ENCODE measurements around the gene TMC2.

Gene TMC2

GRCh38 chr20:2558581-2559278 is 22.4 kb downstream of the TMC2 start:
- DNase-seq (ENCODE audit: low read depth), result no peak
- TF ChIP-seq CTCF (IDR thresholded peaks at IDR 0.05; ENCODE audit: control insufficient read depth, insufficient read depth, low read depth, low read length, missing control alignments), result no peak
- no peak overlapping the region for H3K4me3 ChIP-seq (ENCODE audit: control insufficient read depth, low read depth, low read length)

DNA sequence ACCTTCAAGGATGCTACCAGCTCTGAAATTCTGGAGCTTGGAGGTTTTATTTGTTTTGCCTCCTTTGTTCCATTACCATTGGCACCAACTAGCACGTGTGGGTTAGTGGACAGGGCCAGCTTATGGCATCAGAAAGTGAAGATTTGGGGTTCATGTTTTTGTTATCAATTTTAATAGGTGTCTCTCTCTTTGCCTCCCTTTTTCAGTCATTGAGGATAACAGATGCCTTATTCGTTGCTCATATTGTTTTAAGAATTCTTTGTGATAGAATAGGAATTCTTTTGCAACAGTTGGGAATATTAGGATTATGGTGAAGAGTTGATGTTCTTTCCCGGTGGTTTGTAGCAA is 22.9 kb downstream of the TMC2 start:
- TF ChIP-seq CTCF (IDR thresholded peaks at IDR 0.05; ENCODE audit: control insufficient read depth, insufficient read depth, low read depth, low read length, missing control alignments), result no peak
- no peak for DNase-seq (ENCODE audit: low read depth)
- no peak overlapping the region for H3K4me3 ChIP-seq (ENCODE audit: control insufficient read depth, low read depth, low read length)

- no peak overlapping the region for H3K4me3 ChIP-seq (ENCODE audit: control insufficient read depth, low read depth, low read length)
- no peak for DNase-seq (ENCODE audit: low read depth)
- no peak for TF ChIP-seq CTCF (IDR thresholded peaks at IDR 0.05; ENCODE audit: control insufficient read depth, insufficient read depth, low read depth, low read length, missing control alignments)
Observed at GRCh38 chr20:2559651-2560050, 23.3 kb downstream of the TMC2 start.

- no peak for TF ChIP-seq CTCF (IDR thresholded peaks at IDR 0.05; ENCODE audit: control insufficient read depth, insufficient read depth, low read depth, low read length, missing control alignments)
- no peak for DNase-seq (ENCODE audit: low read depth)
- H3K4me3 ChIP-seq (ENCODE audit: control insufficient read depth, low read depth, low read length), result no peak overlapping the region
Observed at GRCh38 chr20:2563116-2563515, 26.7 kb downstream of the TMC2 start.

GRCh38 chr20:2564406-2564805 is 28.0 kb downstream of the TMC2 start:
- no peak for DNase-seq (ENCODE audit: low read depth)

GRCh38 chr20:2575682-2576081 is 39.3 kb downstream of the TMC2 start:
- no peak overlapping the region for H3K4me3 ChIP-seq (ENCODE audit: control insufficient read depth, low read depth, low read length)
- TF ChIP-seq CTCF (IDR thresholded peaks at IDR 0.05; ENCODE audit: control insufficient read depth, insufficient read depth, low read depth, low read length, missing control alignments), result no peak
- DNase-seq (ENCODE audit: low read depth), result no peak

More at GRCh38 chr20:2564406-2564805, 28.0 kb downstream of the TMC2 start:
- no peak overlapping the region for H3K4me3 ChIP-seq (ENCODE audit: control insufficient read depth, low read depth, low read length)
- TF ChIP-seq CTCF (IDR thresholded peaks at IDR 0.05; ENCODE audit: control insufficient read depth, insufficient read depth, low read depth, low read length, missing control alignments), result no peak

Measured in AG09309 (cell line).